GM21786 (cell line): ENCODE measurements around the gene BORCS5.
"Not testable (repeated sequence)": the region's sequence is repeated elsewhere in the genome, so short reads cannot be mapped to it uniquely, and the experiment has no call there.

ENCODE experiments used
- ATAC-seq: cut with Tn5 transposase; IDR thresholded peaks from one replicate; pipeline ENCODE4 v1.9.1; 2021; ENCODE audit not compliant: unreplicated experiment

Gene BORCS5

GRCh38 chr12:12392413-12392812, 35.5 kb downstream of the BORCS5 start:
- ATAC-seq, result no peak

GRCh38 chr12:12393171-12393570, 36.3 kb downstream of the BORCS5 start:
- no peak for ATAC-seq

DNA sequence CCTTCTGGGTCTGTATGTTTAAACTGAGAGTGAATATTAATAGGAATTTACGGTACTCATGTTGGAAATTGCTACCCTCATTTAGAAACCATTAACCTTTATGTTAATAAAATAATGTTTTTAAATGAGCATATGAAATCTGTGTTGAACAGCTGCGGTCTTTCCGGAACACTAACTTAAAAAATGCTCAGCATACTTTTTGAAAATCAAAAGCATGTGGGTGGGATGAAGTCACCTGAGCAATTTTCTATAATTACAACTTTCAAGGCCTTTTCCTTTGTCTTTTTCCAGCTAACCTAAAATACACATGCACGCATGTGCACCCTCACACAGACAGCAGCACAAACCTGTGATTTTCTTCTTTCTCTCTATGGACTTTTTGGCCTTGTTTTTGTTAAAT, 39.8 kb downstream of the BORCS5 start:
- no peak for ATAC-seq

DNA sequence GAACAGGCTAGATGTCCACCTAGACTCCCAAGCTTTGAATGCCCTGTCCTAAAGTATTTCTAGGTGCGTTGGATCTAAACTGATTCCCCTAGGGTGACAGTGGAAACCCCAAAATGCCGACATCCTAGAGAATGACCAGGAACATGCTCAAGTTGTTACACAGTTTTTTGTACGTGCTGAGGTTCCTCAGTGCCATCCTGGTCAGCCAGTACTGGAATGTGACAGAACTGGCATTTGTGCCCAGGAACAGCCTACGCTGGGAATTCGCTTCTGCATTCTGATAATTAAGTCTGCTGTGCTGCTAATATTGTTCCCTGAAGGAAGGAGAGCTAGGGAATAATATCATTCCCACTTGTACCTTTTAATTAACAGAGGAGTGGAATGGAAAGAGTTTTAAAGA, 40.3 kb downstream of the BORCS5 start:
- ATAC-seq, result no peak

DNA sequence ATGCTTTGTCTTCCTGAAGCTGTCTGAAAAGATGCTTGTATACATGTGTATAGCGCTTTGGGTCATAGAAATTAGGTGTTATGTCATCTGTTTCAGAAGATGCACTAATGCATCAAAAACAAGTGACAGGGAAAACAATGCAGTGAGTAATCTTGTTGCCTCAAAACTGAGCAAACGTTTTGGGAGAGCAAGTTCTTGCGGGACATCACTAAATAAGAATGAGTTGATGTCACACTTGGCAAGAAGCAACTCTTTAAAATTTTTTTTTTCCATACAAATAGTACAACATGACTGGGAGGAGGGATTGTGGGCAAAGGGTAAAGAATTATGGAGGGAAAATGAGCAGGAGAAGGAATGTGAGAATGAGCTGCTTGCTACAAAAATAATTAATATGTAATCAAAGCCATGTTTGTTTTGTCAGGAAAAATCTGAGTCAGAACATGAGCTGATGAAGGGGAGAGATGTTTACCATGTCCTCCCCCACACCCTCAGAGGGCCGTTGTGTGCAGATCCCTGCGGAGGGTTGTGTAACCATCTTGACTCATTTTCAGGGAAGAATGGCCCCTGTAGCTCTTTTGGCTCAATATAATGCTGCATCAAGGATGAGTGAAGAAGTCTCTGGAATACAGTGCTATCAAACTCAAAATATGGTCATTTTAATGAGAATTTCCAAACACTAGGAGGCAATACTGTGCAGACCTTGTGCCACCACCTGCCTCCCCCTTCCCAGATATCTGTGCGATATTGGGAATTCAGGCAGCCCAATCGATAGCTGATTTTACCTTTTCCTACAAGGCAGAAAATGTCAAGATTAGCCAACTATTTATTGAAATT, 41.4 kb downstream of the BORCS5 start:
- no peak for ATAC-seq

DNA sequence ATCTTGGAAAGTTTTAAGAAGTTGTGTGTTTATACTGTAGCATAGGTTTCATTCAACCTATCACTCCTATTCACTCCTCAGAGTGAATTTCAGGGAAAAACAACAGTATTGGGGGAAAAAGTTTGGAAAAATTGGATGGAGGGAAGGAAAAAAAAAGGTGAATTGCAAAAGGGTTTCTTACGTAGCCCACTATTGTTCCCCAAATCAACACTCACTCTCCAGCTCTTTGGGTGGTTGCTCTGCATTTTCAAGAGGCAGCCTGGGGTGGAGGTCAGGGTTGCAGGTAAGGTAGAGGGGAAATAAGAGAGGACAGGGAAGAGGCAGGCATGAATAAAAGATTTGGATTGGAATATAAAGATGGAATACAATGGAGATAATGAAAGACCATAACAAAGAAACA, 42.3 kb downstream of the BORCS5 start:
- no peak for ATAC-seq

DNA sequence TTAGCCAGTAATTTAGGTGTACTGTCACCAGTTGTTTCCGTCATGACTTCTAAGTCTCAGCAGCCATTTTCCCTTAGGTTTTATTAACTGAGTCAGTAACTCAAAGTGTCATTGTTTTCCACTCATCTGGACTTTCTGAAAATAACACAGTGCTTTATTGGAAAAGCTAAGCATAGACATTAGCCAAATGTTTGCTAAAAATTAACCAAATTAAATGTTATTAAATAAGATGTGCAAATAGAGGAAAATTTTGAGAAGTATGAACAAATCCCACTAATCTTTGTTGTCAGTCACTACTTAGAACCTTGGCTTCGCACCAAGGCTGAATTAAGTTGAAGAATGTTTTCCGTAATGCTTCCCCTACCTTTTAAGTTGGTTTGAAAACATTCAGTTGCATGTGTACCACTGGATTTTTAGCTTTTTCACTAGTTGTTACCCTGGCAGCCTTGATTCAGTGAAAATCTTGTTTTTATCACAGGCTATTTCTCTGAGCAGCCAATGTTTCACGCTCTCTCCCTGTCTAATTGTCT, 43.0 kb downstream of the BORCS5 start:
- ATAC-seq, result no peak

DNA sequence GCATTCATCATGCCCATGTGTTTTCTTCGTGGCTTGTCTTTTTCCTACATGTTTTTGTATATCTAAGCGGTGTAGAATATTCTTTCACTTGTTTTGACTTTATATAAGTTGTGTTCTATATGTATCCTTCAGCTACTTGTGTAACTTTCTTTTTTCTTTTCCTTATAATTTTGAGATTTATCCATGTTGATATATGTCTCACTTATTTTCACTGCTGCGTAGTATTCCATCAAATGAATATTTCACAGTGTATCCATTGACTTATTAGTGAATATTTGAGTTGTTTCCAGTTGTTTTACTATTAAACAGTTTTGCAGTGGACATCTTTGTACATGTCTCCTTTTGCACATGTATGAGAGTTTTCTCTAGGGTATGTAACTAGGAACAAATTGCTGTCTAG, 43.9 kb downstream of the BORCS5 start:
- no peak for ATAC-seq

GRCh38 chr12:12403264-12404248, 46.7 kb downstream of the BORCS5 start:
- ATAC-seq, result no peak

DNA sequence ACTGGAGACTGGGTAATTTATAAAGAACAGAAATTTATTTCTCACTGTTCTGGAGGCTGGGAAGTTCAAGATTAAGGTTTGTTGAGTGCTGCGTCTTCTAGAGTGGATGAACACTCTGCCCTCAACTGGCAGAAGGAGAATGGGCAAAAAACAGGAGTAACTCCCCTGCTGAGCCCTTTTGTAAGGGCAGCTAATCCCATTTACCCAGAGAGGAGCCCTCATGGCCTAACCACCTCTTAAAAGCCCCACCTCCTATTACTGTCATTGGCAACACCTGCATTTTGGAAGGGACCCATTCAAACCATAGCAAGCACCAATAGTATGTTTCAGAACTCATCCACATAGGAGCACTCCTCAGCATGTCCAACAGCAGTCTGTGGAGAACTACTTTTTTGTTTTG, 47.4 kb downstream of the BORCS5 start:
- ATAC-seq, result no peak

DNA sequence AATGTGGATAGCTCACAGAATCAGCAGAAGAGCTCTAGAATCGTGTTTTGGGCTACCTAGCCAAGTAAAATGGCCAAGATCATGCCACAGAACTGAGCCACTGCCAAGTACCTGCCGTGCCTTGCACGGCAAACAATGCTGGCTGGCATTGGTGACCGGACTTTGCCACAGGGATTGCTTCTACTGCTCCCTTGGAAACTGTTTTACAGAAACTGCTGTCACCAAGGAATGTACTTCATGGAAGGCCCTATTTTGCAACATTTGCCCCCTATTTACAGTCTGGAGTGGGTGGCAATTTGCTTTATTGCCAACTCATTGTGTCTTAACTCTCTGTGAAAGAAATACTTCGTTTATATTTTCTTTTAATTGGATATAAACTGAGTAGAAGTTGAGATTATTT, 49.0 kb downstream of the BORCS5 start:
- no peak for ATAC-seq

- no peak for ATAC-seq
Measured at GRCh38 chr12:12406762-12407161, 49.9 kb downstream of the BORCS5 start.

DNA sequence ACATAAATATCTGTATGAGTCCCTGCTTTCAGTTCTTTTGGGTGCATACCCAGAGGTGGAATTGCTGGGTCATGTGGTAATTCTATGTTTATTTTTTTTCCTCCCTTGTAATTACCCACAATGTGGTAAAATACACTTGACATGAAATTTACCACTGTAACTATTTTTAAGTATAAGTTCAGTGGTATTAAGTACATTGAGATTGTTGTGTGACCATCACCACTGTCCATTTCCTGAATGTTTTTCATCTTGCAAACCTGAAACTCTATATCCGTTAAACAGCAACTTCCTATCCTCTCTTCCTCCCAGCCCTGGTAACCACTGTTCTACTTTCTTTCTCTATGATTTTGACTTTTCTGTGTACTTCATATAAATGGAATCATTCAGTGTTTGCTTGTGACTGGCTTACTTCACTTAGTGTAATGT, 51.4 kb downstream of the BORCS5 start:
- no peak for ATAC-seq

DNA sequence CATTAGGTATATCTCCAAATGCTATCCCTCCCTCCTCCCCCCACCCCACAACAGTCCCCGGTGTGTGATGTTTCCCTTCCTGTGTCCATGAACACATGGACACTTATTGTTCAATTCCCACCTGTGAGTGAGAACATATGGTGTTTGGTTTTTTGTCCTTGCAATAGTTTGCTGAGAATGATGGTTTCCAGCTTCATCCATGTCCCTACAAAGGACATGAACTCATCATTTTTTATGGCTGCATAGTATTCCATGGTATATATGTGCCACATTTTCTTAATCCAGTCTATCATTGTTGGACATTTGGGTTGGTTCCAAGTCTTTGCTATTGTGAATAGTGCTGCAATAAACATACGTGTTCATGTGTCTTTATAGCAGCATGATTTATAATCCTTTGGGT, 52.5 kb downstream of the BORCS5 start:
- not testable (repeated sequence) for ATAC-seq

DNA sequence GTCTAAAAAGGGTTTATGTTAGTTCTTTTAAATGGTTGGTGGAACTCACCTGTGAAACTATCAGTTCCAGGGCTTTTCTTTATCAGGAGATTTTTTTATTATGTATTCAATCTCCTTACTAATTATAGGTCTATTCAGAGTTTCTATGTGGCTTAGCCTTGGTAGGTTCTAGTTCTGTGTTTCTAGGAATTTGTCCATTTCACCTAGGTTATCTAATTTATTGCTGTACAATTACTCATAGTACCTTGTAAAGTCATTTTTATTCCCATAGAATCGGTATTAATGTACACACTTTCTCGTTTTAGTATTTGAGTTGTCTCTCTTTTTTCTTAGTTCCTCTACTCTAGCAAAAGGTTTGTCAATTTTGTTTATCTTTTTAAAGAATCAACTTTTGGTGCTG, 59.0 kb downstream of the BORCS5 start:
- no peak for ATAC-seq

DNA sequence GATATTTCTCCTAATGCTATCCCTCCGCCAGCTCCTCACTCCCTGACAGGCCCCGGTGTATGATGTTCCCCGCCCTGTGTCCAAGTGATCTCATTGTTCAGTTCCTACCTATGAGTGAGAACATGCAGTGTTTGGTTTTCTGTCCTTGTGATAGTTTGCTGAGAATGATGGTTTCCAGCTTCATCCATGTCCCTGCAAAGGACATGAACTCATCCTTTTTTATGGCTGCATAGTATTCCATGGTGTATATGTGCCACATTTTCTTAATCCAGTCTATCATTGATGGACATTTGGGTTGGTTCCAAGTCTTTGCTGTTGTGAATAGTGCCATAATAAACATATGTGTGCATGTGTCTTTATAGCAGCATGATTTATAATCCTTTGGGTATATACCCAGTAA, 62.3 kb downstream of the BORCS5 start:
- not testable (repeated sequence) for ATAC-seq

DNA sequence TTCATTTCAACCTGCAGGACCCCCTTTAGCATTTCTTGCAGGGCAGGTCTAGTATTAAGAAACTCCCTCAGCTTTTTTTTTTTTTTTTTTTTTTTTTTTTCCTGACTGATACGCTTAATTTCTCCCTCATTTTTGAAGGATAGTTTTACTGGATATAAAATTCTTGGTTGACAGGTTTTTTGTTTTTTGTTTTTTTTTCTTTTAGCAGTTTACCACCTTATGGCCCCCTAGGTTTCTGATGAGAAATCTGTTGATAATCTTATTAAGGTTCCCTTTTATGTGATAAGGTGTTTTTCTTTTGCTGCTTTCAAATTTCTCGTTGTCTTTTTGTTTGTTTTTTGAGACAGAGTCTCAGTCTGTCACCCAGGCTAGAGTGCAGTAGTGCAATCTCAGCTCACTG, 66.5 kb downstream of the BORCS5 start:
- ATAC-seq, result no peak

GRCh38 chr12:12425001-12425400, 68.1 kb downstream of the BORCS5 start:
- ATAC-seq, result no peak

DNA sequence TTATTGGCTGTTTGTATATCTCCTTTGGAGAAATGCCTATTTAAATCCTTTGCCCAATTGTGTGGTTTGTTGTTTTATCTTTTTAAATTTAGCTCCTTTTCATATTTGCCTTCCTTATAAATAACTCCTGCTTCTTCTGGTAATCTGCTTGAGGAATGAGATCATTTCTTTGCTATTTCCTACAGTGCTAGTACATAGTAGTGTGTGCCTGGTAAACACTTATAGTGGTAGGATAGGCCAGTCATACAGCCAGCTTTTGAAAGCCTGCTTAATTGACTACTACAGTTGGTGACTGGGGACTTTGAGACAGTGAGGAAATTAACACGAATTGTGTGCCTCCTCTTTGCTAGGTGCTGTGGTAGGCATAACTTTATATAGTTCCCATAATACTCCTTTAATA, 68.7 kb downstream of the BORCS5 start:
- no peak for ATAC-seq

- no peak for ATAC-seq
Measured at GRCh38 chr12:12427568-12427967, 70.7 kb downstream of the BORCS5 start.

- ATAC-seq, result no peak
Measured at GRCh38 chr12:12428047-12428446, 71.2 kb downstream of the BORCS5 start.
